Neural progenitor cell (in vitro differentiated cells): ENCODE results near the gene IGF2. TPM values are rescaled to one million over a fixed set of nuclear protein-coding genes. Genes with fewer than 3 reads are reported as not detected.

Experiments
- DNase-seq: peaks from one replicate; pipeline ENCODE4 v3.0.0-alpha.2; 2016; ENCODE audit warnings: low spot score
- H2AFZ ChIP-seq: fragments of 200-600 bp; sonication (generic); replicated peaks from 2 replicates; pipeline ENCODE4 v1.6.1; 2016; ENCODE audit warnings: antibody characterized with exemption
- H3F3A ChIP-seq: fragments of 200-600 bp; sonication (generic); 2 replicates; pipeline ENCODE4 v1.6.1; 2016; ENCODE audit warnings: antibody characterized with exemption, low read depth
- H3K27ac ChIP-seq: fragments of 200-600 bp; sonication (generic); 2 replicates; pipeline ENCODE4 v1.5.1; 2016; ENCODE audit warnings: mild to moderate bottlenecking
- H3K27me3 ChIP-seq: fragments of 200-600 bp; sonication (generic); 2 replicates; pipeline ENCODE4 v1.6.1; 2016; ENCODE audit warnings: mild to moderate bottlenecking, moderate library complexity
- H3K36me3 ChIP-seq: fragments of 200-600 bp; sonication (generic); 2 replicates; pipeline ENCODE4 v1.5.1; 2016
- H3K4me1 ChIP-seq: fragments of 200-600 bp; sonication (generic); 2 replicates; pipeline ENCODE4 v1.6.1; 2016; ENCODE audit warnings: mixed run types
- H3K4me2 ChIP-seq: fragments of 200-600 bp; sonication (generic); 2 replicates; pipeline ENCODE4 v1.6.1; 2016
- H3K4me3 ChIP-seq: fragments of 200-600 bp; sonication (generic); 2 replicates; pipeline ENCODE4 v1.5.1; 2016
- H3K79me2 ChIP-seq: fragments of 200-600 bp; sonication (generic); 2 replicates; pipeline ENCODE4 v1.6.1; 2016; ENCODE audit warnings: low read depth
- H3K9ac ChIP-seq: fragments of 200-600 bp; sonication (generic); 2 replicates; pipeline ENCODE4 v1.6.1; 2016
- H3K9me3 ChIP-seq: fragments of 200-600 bp; sonication (generic); 2 replicates; pipeline ENCODE4 v1.5.1; 2016; ENCODE audit warnings: low read depth
- H4K20me1 ChIP-seq: fragments of 200-600 bp; sonication (generic); 2 replicates; pipeline ENCODE4 v1.6.1; 2016; ENCODE audit warnings: low read depth
- H3K27ac Mint-ChIP-seq: 3 replicates; pipeline ENCODE4 v1.8.0; 2021; ENCODE audit warnings: mixed read lengths
- H3K27me3 Mint-ChIP-seq: 2 replicates; pipeline ENCODE4 v1.8.0; 2022; ENCODE audit warnings: low read depth, mild to moderate bottlenecking, inconsistent platforms, moderate library complexity, mixed read lengths; ENCODE audit not compliant: insufficient read depth
- H3K36me3 Mint-ChIP-seq: 3 replicates; pipeline ENCODE4 v1.8.0; 2021; ENCODE audit warnings: mixed read lengths
- H3K4me1 Mint-ChIP-seq: 3 replicates; pipeline ENCODE4 v1.8.0; 2021; ENCODE audit warnings: mixed read lengths
- H3K4me3 Mint-ChIP-seq: 3 replicates; pipeline ENCODE4 v1.8.0; 2021; ENCODE audit warnings: mild to moderate bottlenecking, moderate library complexity, mixed read lengths
- H3K9me3 Mint-ChIP-seq: 3 replicates; pipeline ENCODE4 v1.8.0; 2020; ENCODE audit warnings: mixed read lengths
- EZH2 ChIP-seq: fragments of 200-600 bp; sonication (generic); IDR thresholded peaks from 2 replicates; pipeline ENCODE4 v1.6.1; 2017; ENCODE audit warnings: antibody characterized with exemption, mild to moderate bottlenecking, moderate library complexity
- EZH2phosphoT487 ChIP-seq: fragments of 200-600 bp; sonication (generic); IDR thresholded peaks from 2 replicates; pipeline ENCODE4 v1.6.1; 2017; ENCODE audit warnings: antibody characterized with exemption
- total RNA-seq: library from RNA; depleted of rRNA; stranded (reverse); fragments of >200 nt; gene quantifications from 2 replicates; pipeline ENCODE4 v1.2.3, GENCODE V29; 2015; ENCODE audit warnings: low replicate concordance
- TF ChIP-seq, protein P1 (sequence below): fragments of 200-600 bp; sonication (generic); IDR thresholded peaks from 2 replicates; pipeline ENCODE4 v1.5.1; 2017; ENCODE audit warnings: antibody characterized with exemption, mild to moderate bottlenecking

The IGF2 gene
- total RNA-seq, 1 donor from 2014 or later = 0.45 TPM

- TF ChIP-seq EZH2 (peak; percentile 100), EZH2phosphoT487 (peak; percentile 98)
- TF ChIP-seq, protein P1, sequence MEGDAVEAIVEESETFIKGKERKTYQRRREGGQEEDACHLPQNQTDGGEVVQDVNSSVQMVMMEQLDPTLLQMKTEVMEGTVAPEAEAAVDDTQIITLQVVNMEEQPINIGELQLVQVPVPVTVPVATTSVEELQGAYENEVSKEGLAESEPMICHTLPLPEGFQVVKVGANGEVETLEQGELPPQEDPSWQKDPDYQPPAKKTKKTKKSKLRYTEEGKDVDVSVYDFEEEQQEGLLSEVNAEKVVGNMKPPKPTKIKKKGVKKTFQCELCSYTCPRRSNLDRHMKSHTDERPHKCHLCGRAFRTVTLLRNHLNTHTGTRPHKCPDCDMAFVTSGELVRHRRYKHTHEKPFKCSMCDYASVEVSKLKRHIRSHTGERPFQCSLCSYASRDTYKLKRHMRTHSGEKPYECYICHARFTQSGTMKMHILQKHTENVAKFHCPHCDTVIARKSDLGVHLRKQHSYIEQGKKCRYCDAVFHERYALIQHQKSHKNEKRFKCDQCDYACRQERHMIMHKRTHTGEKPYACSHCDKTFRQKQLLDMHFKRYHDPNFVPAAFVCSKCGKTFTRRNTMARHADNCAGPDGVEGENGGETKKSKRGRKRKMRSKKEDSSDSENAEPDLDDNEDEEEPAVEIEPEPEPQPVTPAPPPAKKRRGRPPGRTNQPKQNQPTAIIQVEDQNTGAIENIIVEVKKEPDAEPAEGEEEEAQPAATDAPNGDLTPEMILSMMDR = peak; percentile 9
- no peaks in the 10 kb centered on the region for H3K9me3 ChIP-seq
- no peak overlapping the region for H3K27ac ChIP-seq
- no peak overlapping the region for H2AFZ ChIP-seq
- Mint-ChIP-seq H3K4me1 (peaks cover 10% of the 10 kb centered on the region), H3K36me3 (no peaks in the 10 kb centered on the region), H3K27me3 (peaks cover 57% of the 10 kb centered on the region), H3K4me3 (peak overlapping the region; percentile 39), H3K9me3 (no peaks in the 10 kb centered on the region), H3K27ac (no peak overlapping the region)
- H3K9ac ChIP-seq = no peak overlapping the region
- peaks cover 7% of the 10 kb centered on the region for H3F3A ChIP-seq
- peaks cover 39% of the 10 kb centered on the region for H4K20me1 ChIP-seq
- peak overlapping the region; percentile 56 for H3K4me2 ChIP-seq
- no peaks in the 10 kb centered on the region for H3K4me1 ChIP-seq
- DNase-seq = peak; percentile 71
- H3K79me2 ChIP-seq = no peaks in the 10 kb centered on the region
- peaks cover 100% of the 10 kb centered on the region for H3K27me3 ChIP-seq
- no peaks in the 10 kb centered on the region for H3K36me3 ChIP-seq
- peak overlapping the region; percentile 25 for H3K4me3 ChIP-seq
These were observed 1.5 kb upstream of the IGF2 start for GRCh38 chr11:2140411-2141400.

DNA sequence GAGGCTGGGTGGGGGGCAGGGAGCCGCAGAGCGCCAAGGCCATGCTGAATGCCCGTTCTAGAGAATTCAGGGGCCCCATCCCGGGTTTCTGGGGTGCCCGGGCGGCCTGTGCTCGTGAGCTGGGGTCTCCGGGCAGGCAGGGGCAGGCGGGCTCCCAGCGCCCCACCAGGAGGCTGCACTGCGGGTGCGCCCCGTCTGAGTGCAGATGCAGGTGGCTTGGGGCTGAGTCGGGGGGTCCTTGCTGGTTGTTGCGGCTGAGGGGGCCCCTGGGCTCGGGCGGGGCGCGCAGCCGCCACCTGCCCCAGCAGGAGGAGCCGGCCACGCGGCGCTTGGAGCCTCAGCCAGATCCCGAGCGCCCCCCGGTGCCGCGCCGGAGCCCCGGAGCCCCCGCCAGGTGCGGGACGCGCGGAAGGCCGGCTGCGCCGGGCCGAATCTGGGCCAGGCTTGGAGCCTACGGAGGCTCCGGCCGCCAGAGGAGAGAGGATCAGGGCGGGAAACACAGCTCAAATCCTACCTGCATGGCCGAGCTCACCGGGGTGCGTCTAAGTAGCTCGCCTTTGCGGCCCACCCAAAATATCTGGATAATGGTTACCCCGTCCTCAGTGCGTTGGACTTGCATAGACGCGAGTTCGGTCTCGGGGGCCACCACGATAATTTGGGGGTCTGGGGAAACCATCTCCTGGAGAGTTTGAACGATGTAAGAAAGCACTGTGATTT is 590 bp upstream of the IGF2 start:
- Histone ChIP-seq H3K79me2 (no peaks in the 10 kb centered on the region), H3K4me3 (peak overlapping the region; percentile 25), H3K9me3 (no peaks in the 10 kb centered on the region), H3F3A (peaks cover 7% of the 10 kb centered on the region), H3K27me3 (peaks cover 100% of the 10 kb centered on the region), H2AFZ (no peak overlapping the region), H3K27ac (no peak overlapping the region), H3K9ac (no peak overlapping the region), H3K4me1 (no peaks in the 10 kb centered on the region), H4K20me1 (peaks cover 38% of the 10 kb centered on the region), H3K36me3 (no peaks in the 10 kb centered on the region), H3K4me2 (peak overlapping the region; percentile 56)
- H3K9me3 Mint-ChIP-seq = no peaks in the 10 kb centered on the region
- peaks cover 11% of the 10 kb centered on the region for H3K4me1 Mint-ChIP-seq
- peak; percentile 62 for DNase-seq
- H3K36me3 Mint-ChIP-seq = no peaks in the 10 kb centered on the region
- H3K4me3 Mint-ChIP-seq = peak overlapping the region; percentile 65
- peaks cover 53% of the 10 kb centered on the region for H3K27me3 Mint-ChIP-seq
- TF ChIP-seq, protein P1 = peak; percentile 3
- TF ChIP-seq EZH2phosphoT487 = no peak
- no peak overlapping the region for H3K27ac Mint-ChIP-seq

- Histone ChIP-seq H2AFZ (no peak overlapping the region), H3K27me3 (peaks cover 100% of the 10 kb centered on the region), H3K79me2 (no peaks in the 10 kb centered on the region), H3F3A (peaks cover 7% of the 10 kb centered on the region), H3K9ac (no peak overlapping the region), H3K27ac (no peak overlapping the region), H3K4me1 (no peaks in the 10 kb centered on the region), H3K36me3 (no peaks in the 10 kb centered on the region), H3K9me3 (no peaks in the 10 kb centered on the region), H3K4me2 (peak overlapping the region; percentile 93), H3K4me3 (peak overlapping the region; percentile 53), H4K20me1 (peaks cover 28% of the 10 kb centered on the region)
- Mint-ChIP-seq H3K27ac (no peak overlapping the region), H3K36me3 (no peaks in the 10 kb centered on the region), H3K27me3 (peaks cover 47% of the 10 kb centered on the region), H3K4me1 (peaks cover 11% of the 10 kb centered on the region), H3K4me3 (peak overlapping the region; percentile 86), H3K9me3 (no peaks in the 10 kb centered on the region)
- peak; percentile 72 for TF ChIP-seq EZH2
- peak; percentile 91 for TF ChIP-seq EZH2phosphoT487
- TF ChIP-seq, protein P1 = no peak
- peak; percentile 79 for DNase-seq
These were observed 612 bp downstream of the IGF2 start for GRCh38 chr11:2138431-2139122.
